Activated naive CD4-positive, alpha-beta T cell treated with anti-CD3 and anti-CD28 coated beads for 36 hours (primary cell): ENCODE data around the gene OR10A6. TPM values are rescaled to one million over a fixed set of nuclear protein-coding genes. Genes with fewer than 3 reads are reported as not detected.

Experiments used
- CTCF ChIA-PET: fragments of 350-600 bp; sonication (Branson Sonifier 250); formaldehyde crosslinking; loops from one replicate; lab custom pipeline; 2021; ENCODE audit warnings: antibody characterized with exemption; lab: Charles Lee
- DNase-seq: peaks from one replicate; pipeline ENCODE4 v3.0.0-alpha.2; 2020
- H3K27ac Mint-ChIP-seq: one replicate; pipeline ENCODE4 v1.8.0; 2021; ENCODE audit warnings: mild to moderate bottlenecking, mixed read lengths
- H3K27me3 Mint-ChIP-seq: one replicate; pipeline ENCODE4 v1.8.0; 2021; ENCODE audit warnings: low read depth, mixed read lengths
- H3K36me3 Mint-ChIP-seq: one replicate; pipeline ENCODE4 v1.8.0; 2021; ENCODE audit warnings: low read depth, mixed read lengths
- H3K4me1 Mint-ChIP-seq: one replicate; pipeline ENCODE4 v1.8.0; 2021; ENCODE audit warnings: low read depth, mixed read lengths
- H3K4me3 Mint-ChIP-seq: one replicate; pipeline ENCODE4 v1.8.0; 2021; ENCODE audit warnings: mild to moderate bottlenecking, moderate library complexity, mixed read lengths
- H3K9me3 Mint-ChIP-seq: one replicate; pipeline ENCODE4 v1.8.0; 2021; ENCODE audit warnings: mixed read lengths
- intact Hi-C: fragments of 100-400 bp; cut with micrococcal nuclease; formaldehyde crosslinking; loops from one replicate; pipeline ENCODE4 v1.15.1; 2023
- total RNA-seq, 2 experiments: library from RNA; stranded (reverse); gene quantifications; one replicate each; pipeline ENCODE4 v1.2.3, GENCODE V29; 2021

Gene OR10A6
- total RNA-seq, 2 experiments from 2014 or later = not detected

- DNase-seq = no peak
- Mint-ChIP-seq H3K9me3 (no peaks in the 10 kb centered on the region), H3K27me3 (peaks cover 7% of the 10 kb centered on the region), H3K36me3 (no peaks in the 10 kb centered on the region), H3K27ac (no peak overlapping the region), H3K4me3 (no peak overlapping the region), H3K4me1 (no peaks in the 10 kb centered on the region)
- intact Hi-C loops = no loop called here
- CTCF ChIA-PET = interaction anchor here (0.7 to 1.2 kb wide), 2 partner anchors 60 to 80 kb away, joined by 3 to 4 read pairs; no protein-coding TSS in a partner anchor
Observed at GRCh38 chr11:7906481-7906880, 24.6 kb downstream of the OR10A6 start.

- CTCF ChIA-PET = interaction anchor here (0.7 to 1.2 kb wide), 2 partner anchors 60 to 80 kb away, joined by 3 to 4 read pairs; no protein-coding TSS in a partner anchor
- intact Hi-C loops = no loop called here
- Mint-ChIP-seq H3K4me3 (no peak overlapping the region), H3K27me3 (peaks cover 7% of the 10 kb centered on the region), H3K27ac (no peak overlapping the region), H3K36me3 (no peaks in the 10 kb centered on the region), H3K9me3 (no peaks in the 10 kb centered on the region), H3K4me1 (no peaks in the 10 kb centered on the region)
- no peak for DNase-seq
Observed at GRCh38 chr11:7905961-7906429, 25.1 kb downstream of the OR10A6 start.

- CTCF ChIA-PET = interaction anchor here (1.2 kb wide), 1 partner anchor 81 kb away, joined by 4 read pairs; no protein-coding TSS in a partner anchor
- H3K4me1 Mint-ChIP-seq = no peaks in the 10 kb centered on the region
Observed at GRCh38 chr11:7905549-7905948, 25.5 kb downstream of the OR10A6 start.

GRCh38 chr11:7904917-7905316 lies 26.2 kb downstream of the OR10A6 start:
- H3K27me3 Mint-ChIP-seq = peaks cover 3% of the 10 kb centered on the region
- no peak for DNase-seq
- CTCF ChIA-PET = no interaction called here
- no peak overlapping the region for H3K27ac Mint-ChIP-seq
- H3K36me3 Mint-ChIP-seq = no peaks in the 10 kb centered on the region
- no peaks in the 10 kb centered on the region for H3K9me3 Mint-ChIP-seq
- H3K4me1 Mint-ChIP-seq = no peaks in the 10 kb centered on the region
- intact Hi-C loops = no loop called here
- H3K4me3 Mint-ChIP-seq = no peak overlapping the region

More at GRCh38 chr11:7905549-7905948, 25.5 kb downstream of the OR10A6 start:
- Mint-ChIP-seq H3K27me3 (peaks cover 7% of the 10 kb centered on the region), H3K27ac (no peak overlapping the region), H3K36me3 (no peaks in the 10 kb centered on the region), H3K9me3 (no peaks in the 10 kb centered on the region), H3K4me3 (no peak overlapping the region)
- DNase-seq = no peak
- intact Hi-C loops = no loop called here

DNA sequence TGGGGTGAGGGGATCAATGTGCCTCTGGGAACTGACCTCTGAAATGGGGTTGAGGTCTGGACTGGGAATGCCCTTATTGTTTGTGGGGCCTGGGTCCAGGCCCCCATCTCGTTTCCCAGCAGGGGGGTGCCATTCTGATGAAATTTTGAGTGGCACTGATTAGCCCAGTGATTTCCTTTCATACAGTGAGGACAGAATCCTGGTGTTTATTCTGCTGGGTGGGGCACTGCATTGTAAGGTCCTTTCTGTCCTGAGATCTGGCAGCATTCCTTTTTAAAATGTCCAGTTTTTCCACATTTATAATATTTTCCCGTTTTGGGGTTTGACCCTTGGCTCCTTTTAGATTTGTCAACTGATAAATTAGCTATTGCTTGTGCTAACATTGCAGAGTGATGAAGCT lies 27.1 kb downstream of the OR10A6 start:
- no peaks in the 10 kb centered on the region for H3K36me3 Mint-ChIP-seq
- CTCF ChIA-PET = no interaction called here
- H3K27ac Mint-ChIP-seq = no peak overlapping the region
- intact Hi-C loops = no loop called here
- no peaks in the 10 kb centered on the region for H3K27me3 Mint-ChIP-seq
- H3K4me1 Mint-ChIP-seq = no peaks in the 10 kb centered on the region
- H3K4me3 Mint-ChIP-seq = no peak overlapping the region
- DNase-seq = no peak
- peaks cover 3% of the 10 kb centered on the region for H3K9me3 Mint-ChIP-seq

- no peak overlapping the region for H3K4me3 Mint-ChIP-seq
- DNase-seq = no peak
- intact Hi-C loops = no loop called here
- H3K9me3 Mint-ChIP-seq = peaks cover 3% of the 10 kb centered on the region
- no peaks in the 10 kb centered on the region for H3K36me3 Mint-ChIP-seq
- H3K27ac Mint-ChIP-seq = no peak overlapping the region
- CTCF ChIA-PET = interaction anchor here (0.6 kb wide), 1 partner anchor 34 kb away, joined by 3 read pairs; no protein-coding TSS in a partner anchor
- H3K27me3 Mint-ChIP-seq = no peaks in the 10 kb centered on the region
- no peaks in the 10 kb centered on the region for H3K4me1 Mint-ChIP-seq
Observed at GRCh38 chr11:7901319-7901854, 29.7 kb downstream of the OR10A6 start.

- H3K36me3 Mint-ChIP-seq = no peaks in the 10 kb centered on the region
- CTCF ChIA-PET = interaction anchor here (0.6 kb wide), 1 partner anchor 35 kb away, joined by 3 read pairs; no protein-coding TSS in a partner anchor
Observed at GRCh38 chr11:7900686-7901085, 30.4 kb downstream of the OR10A6 start.

GRCh38 chr11:7899418-7899817 lies 31.6 kb downstream of the OR10A6 start:
- CTCF ChIA-PET = no interaction called here

More at GRCh38 chr11:7900686-7901085, 30.4 kb downstream of the OR10A6 start:
- DNase-seq = no peak
- Mint-ChIP-seq H3K27me3 (no peaks in the 10 kb centered on the region), H3K27ac (no peak overlapping the region), H3K4me1 (no peaks in the 10 kb centered on the region), H3K9me3 (peaks cover 3% of the 10 kb centered on the region), H3K4me3 (no peak overlapping the region)
- intact Hi-C loops = no loop called here

DNA sequence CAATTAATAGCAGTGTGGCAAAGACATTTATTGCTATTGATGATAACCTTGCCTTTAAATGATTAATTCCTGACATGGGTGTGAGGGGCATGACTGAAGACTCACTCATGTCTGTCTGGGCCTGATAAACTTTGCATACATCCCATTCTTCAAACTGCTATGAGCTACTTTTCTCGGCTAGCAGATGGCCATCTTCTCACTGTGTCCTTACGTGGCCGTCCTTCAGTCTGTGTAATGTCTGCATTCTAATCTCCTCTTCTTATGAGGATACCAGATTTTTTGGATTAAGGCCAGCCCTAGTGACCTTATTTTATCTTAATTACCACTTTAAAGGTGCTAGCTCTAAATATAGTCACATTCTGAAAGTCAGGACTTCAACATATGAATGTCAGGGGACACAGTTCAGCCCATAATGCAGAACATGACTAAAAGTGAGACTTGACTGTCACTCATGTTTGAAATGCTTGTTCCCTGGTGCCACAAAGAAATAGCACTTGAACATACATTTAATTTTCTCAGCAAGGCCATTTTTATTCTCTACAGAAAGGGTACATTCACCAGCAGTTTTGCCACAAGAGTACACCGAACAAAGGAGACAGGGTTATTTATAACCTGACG lies 32.3 kb downstream of the OR10A6 start:
- no peak for DNase-seq
- no peaks in the 10 kb centered on the region for H3K27me3 Mint-ChIP-seq
- H3K9me3 Mint-ChIP-seq = peaks cover 3% of the 10 kb centered on the region
- no peak overlapping the region for H3K4me3 Mint-ChIP-seq
- intact Hi-C loops = no loop called here
- no peaks in the 10 kb centered on the region for H3K36me3 Mint-ChIP-seq
- no peaks in the 10 kb centered on the region for H3K4me1 Mint-ChIP-seq
- H3K27ac Mint-ChIP-seq = no peak overlapping the region
- CTCF ChIA-PET = no interaction called here

More at GRCh38 chr11:7899418-7899817, 31.6 kb downstream of the OR10A6 start:
- H3K36me3 Mint-ChIP-seq = no peaks in the 10 kb centered on the region
- no peak overlapping the region for H3K27ac Mint-ChIP-seq
- intact Hi-C loops = no loop called here
- peaks cover 3% of the 10 kb centered on the region for H3K9me3 Mint-ChIP-seq
- no peak overlapping the region for H3K4me3 Mint-ChIP-seq
- no peaks in the 10 kb centered on the region for H3K4me1 Mint-ChIP-seq
- no peaks in the 10 kb centered on the region for H3K27me3 Mint-ChIP-seq
- no peak for DNase-seq

- no peaks in the 10 kb centered on the region for H3K36me3 Mint-ChIP-seq
- DNase-seq = no peak
- H3K27me3 Mint-ChIP-seq = peaks cover 1% of the 10 kb centered on the region
- CTCF ChIA-PET = interaction anchor here (6.7 kb wide), 1 partner anchor 90 kb away, joined by 71 read pairs; the partner anchor contains the start of gene EIF3F
- no peak overlapping the region for H3K27ac Mint-ChIP-seq
- intact Hi-C loops = no loop called here
- no peak overlapping the region for H3K4me3 Mint-ChIP-seq
- peaks cover 3% of the 10 kb centered on the region for H3K9me3 Mint-ChIP-seq
- no peaks in the 10 kb centered on the region for H3K4me1 Mint-ChIP-seq
Observed at GRCh38 chr11:7896009-7896785, 34.9 kb downstream of the OR10A6 start.

DNA sequence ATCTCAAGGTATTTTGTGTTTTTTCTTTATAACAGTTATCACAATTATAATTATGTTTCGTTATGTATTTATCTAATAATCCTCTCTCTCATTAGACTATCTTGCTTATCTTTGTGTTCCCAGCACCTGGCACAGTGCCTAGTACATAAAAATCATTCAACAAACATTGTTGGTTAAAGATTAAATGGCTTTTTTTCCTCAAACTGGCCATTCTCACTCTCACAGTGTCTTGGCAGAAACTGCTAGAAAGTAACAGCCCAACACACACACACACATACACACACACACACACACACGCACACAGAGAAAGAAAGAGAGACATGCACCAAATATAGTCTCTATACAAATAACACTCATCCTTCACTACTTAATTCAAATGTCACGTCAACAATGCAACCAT lies 36.8 kb downstream of the OR10A6 start:
- CTCF ChIA-PET = interaction anchor here (0.9 to 6.7 kb wide), 5 partner anchors 89 to 206 kb away, joined by 6 to 71 read pairs (median 14); partner anchors contain the start of gene EIF3F
- H3K4me1 Mint-ChIP-seq = no peaks in the 10 kb centered on the region
- no peak overlapping the region for H3K27ac Mint-ChIP-seq
- no peak for DNase-seq
- no peaks in the 10 kb centered on the region for H3K36me3 Mint-ChIP-seq
- peaks cover 4% of the 10 kb centered on the region for H3K27me3 Mint-ChIP-seq
- H3K4me3 Mint-ChIP-seq = no peak overlapping the region
- peaks cover 3% of the 10 kb centered on the region for H3K9me3 Mint-ChIP-seq
- intact Hi-C loops = no loop called here

- Mint-ChIP-seq H3K36me3 (no peaks in the 10 kb centered on the region), H3K27me3 (peaks cover 4% of the 10 kb centered on the region), H3K4me1 (no peaks in the 10 kb centered on the region), H3K27ac (no peak overlapping the region), H3K4me3 (no peak overlapping the region), H3K9me3 (no peaks in the 10 kb centered on the region)
- no peak for DNase-seq
- intact Hi-C loops = loop anchor here (1.0 to 2.0 kb wide), 3 partner anchors 94 to 205 kb away; partner anchors contain the start of gene EIF3F
- CTCF ChIA-PET = interaction anchor here (0.6 to 6.7 kb wide), 9 partner anchors 9 to 206 kb away, joined by 3 to 71 read pairs (median 8); partner anchors contain the start of gene EIF3F
Observed at GRCh38 chr11:7893796-7894195, 37.3 kb downstream of the OR10A6 start.
